Stimulated activated CD4-positive, alpha-beta T cell treated with anti-CD3 and anti-CD28 coated beads, TNF-alpha, amount 100 ng/mL, for 24 hours (primary cell): Measurements from ENCODE around the gene CDH20.

Source experiments
- DNase-seq, 3 experiments: peaks; one replicate each; pipeline ENCODE4 v3.0.0-alpha.2; 2020; ENCODE audit warnings: low read depth in 3 of 3

The CDH20 gene

GRCh38 chr18:61333271-61333745 is at the start of gene CDH20:
Gene CDH20 (plus strand): TSS chr18:61333430.
- DNase-seq = no peak

- DNase-seq = no peak
Observed at GRCh38 chr18:61284039-61284438, 49.2 kb upstream of the CDH20 start.

- DNase-seq = no peak
Observed at GRCh38 chr18:61285777-61286176, 47.5 kb upstream of the CDH20 start.

- no peak for DNase-seq
Observed at GRCh38 chr18:61286867-61287266, 46.4 kb upstream of the CDH20 start.

GRCh38 chr18:61290616-61291015 is 42.6 kb upstream of the CDH20 start:
- no peak for DNase-seq

GRCh38 chr18:61292280-61293035 is 40.8 kb upstream of the CDH20 start:
- DNase-seq = no peak

- no peak for DNase-seq
Observed at GRCh38 chr18:61295153-61295552, 38.1 kb upstream of the CDH20 start.

- DNase-seq = no peak
Observed at GRCh38 chr18:61308004-61308403, 25.2 kb upstream of the CDH20 start.

GRCh38 chr18:61308795-61309393 is 24.3 kb upstream of the CDH20 start:
- DNase-seq = no peak

GRCh38 chr18:61322265-61322873 is 10.9 kb upstream of the CDH20 start:
- DNase-seq = peak in 2 of 3 experiments; percentile 2 to 33

- DNase-seq = no peak
Observed at GRCh38 chr18:61323951-61324350, 9.3 kb upstream of the CDH20 start.

GRCh38 chr18:61326407-61326806 is 6.8 kb upstream of the CDH20 start:
- no peak for DNase-seq

GRCh38 chr18:61329398-61329797 is 3.8 kb upstream of the CDH20 start:
- no peak for DNase-seq

- DNase-seq = no peak
Observed at GRCh38 chr18:61331051-61331450, 2.2 kb upstream of the CDH20 start.

GRCh38 chr18:61333746-61334490 is 688 bp downstream of the CDH20 start:
- DNase-seq = no peak

GRCh38 chr18:61334491-61334850 is 1.2 kb downstream of the CDH20 start:
- no peak for DNase-seq

GRCh38 chr18:61334951-61335683 is 1.9 kb downstream of the CDH20 start:
- no peak for DNase-seq

- no peak for DNase-seq
Observed at GRCh38 chr18:61335684-61336555, 2.7 kb downstream of the CDH20 start.

- DNase-seq = no peak
Observed at GRCh38 chr18:61336766-61337165, 3.5 kb downstream of the CDH20 start.

GRCh38 chr18:61337527-61337926 is 4.3 kb downstream of the CDH20 start:
- no peak for DNase-seq

GRCh38 chr18:61340148-61340547 is 6.9 kb downstream of the CDH20 start:
- no peak for DNase-seq
